ENCODE measurements around the gene TBX19. TPM values are rescaled to one million over a fixed set of nuclear protein-coding genes. Genes with fewer than 3 reads are reported as not detected.
"Not testable (repeated sequence)": the region's sequence is repeated elsewhere in the genome, so short reads cannot be mapped to it uniquely, and the experiment has no call there.

Gene TBX19
- total RNA-seq, 2 donors from 2014 or later = 1.3 to 1.7 TPM

DNA sequence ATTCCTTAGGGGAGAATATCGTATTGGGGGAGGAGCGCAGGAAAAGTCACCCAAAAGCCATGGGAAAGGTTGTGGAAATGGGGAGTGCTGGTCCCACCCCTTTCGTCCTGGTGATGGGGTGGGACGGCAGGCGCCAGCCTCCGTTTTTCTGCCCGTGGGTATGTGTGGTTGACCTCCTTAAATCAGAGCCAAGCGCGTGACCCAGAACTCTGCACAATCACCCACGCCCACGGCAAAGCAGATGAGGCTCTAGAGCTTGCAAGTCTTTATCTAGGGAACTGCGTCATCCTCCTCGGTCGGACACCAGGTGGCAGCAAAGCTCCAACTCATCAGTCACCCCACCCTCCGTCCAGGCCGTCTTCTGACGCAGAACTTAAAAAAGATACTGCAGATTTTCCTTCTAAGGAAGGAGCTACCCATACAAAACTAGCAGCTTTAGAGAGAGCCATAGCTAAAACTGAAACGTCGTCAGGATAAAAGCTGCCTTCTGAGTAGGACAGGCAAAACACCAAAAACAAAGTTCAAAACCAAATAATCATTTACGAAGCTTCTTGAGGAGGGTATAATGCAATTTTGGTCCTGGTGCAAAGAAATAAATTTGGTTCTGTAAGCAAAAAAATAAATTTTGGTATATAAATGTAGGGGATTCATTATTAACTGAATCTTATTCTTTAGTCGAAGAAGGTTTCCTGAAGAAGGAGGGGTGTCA lies 62.0 kb downstream of the TBX19 start:
- DNase-seq (peak; percentile 83 to 88), ATAC-seq (peak; percentile 99)
- intact Hi-C loops (cut with DNase I, micrococcal nuclease) = loop anchor here in 1 of 2 donors (10.0 kb wide), 2 partner anchors 92 to 772 kb away; no protein-coding TSS in a partner anchor

DNA sequence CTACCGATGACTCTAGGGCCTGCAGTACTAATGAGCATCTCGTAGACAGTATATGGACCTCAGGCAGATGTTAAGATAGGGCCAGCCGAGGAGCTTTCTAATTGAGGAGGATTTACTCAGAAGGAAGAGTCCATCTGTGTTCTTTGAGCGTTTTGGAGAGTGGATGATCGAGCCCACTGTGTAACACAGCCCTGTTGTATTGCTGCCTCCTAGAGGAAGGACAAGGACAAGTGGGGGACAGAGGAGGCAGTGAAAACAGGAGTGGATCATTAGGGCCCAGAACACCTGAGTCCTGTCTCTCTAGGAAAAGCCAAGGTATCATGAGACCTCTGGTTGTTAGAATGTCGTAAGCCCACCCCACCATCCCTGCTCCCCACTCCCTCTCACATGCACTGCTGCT lies 62.9 kb downstream of the TBX19 start:
- no peak for DNase-seq
- ATAC-seq = peak; percentile 35
- intact Hi-C loops (cut with DNase I, micrococcal nuclease) = loop anchor here in 1 of 2 donors (10.0 kb wide), 2 partner anchors 91 to 771 kb away; no protein-coding TSS in a partner anchor

DNA sequence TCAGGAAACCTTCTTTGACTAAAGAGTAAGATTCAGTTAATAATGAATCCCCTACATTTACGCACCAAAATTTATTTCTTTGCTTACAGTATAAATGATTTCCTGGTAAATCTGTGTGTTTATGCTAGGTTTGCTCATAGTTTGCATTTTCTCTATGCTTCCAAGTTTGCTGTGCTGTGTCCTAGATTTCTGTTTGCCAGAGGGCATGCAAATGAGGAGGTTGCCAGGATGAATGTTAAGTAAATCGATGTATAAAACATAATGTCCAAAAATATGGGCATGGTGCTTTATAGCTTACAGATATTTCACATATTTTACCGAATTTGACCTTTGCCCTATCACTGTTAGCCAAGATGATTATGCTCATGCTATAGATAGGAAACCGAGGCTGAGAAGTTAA lies 63.8 kb downstream of the TBX19 start:
- intact Hi-C loops (cut with DNase I, micrococcal nuclease) = loop anchor here in 1 of 2 donors (10.0 kb wide), 2 partner anchors 90 to 770 kb away; no protein-coding TSS in a partner anchor
- no peak for DNase-seq
- no peak for ATAC-seq

DNA sequence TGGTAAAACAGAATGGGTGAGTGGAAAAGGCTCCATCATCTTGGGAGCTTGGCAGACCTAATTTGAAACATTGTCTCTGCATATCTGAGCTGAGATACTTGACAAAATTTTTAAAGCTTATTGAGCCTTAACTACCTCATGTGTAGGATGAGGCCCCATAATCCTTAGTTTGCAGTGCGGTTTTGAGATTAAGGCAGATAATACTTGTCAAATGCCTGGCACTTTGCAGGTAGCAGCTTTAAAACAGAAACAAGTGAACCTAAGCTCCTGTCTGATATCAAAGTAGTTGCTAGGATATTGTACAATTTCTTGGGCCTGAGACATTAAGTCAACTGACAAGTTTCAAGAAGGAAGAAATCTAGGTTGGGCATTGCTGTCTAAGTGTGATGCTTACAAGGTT lies 65.3 kb downstream of the TBX19 start:
- no peak for DNase-seq
- no peak for ATAC-seq
- intact Hi-C loops (cut with DNase I, micrococcal nuclease) = loop anchor here in 1 of 2 donors (10.0 kb wide), 2 partner anchors 89 to 769 kb away; no protein-coding TSS in a partner anchor

DNA sequence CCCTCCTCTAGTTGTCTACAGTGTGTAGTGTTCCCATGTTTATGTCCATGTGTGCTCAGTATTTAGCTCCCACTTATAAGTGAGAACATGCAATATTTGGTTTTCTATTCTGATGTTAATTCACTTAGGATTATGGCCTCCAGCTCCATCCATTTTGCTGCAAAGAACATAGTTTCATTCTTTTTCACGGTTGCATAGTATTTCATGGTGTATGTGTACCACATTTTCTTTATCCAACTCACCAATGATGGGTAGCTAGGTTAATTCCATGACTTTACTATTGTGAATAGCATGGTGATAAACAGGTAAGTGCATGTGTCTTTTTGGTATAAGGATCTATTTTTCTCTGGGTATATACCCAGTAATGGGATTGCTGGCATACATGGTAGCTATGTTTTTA lies 67.0 kb downstream of the TBX19 start:
- intact Hi-C loops (cut with DNase I, micrococcal nuclease) = loop anchor here in 1 of 2 donors (10.0 kb wide), 2 partner anchors 87 to 767 kb away; no protein-coding TSS in a partner anchor
- DNase-seq (no peak), ATAC-seq (no peak)

DNA sequence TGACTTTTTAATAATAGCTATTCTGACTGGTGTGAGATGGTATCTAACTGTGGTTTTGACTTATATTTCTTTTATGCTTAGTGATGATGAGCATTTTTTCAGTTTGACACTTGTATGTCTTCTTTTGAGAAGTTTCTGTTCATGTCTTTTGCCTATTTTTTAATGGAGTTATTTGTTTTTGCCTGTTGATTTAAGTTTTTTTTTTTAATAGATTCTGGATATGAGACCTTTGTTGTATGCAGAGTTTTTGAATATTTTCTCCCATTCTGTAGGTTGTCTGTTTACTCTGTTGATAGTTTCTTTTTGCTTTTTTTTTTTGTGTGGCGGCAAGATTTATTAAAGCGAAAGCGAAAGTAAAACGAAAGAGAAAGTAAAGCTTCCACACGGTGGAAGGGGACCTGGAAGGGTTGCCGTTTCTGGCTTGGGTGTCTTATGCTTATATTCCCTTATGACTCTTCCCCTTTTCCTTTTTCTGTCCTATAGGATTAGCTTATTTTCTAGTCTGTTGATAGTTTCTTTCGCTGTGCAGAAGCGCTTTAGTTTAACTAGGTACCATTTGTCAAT lies 67.6 kb downstream of the TBX19 start:
- intact Hi-C loops (cut with DNase I, micrococcal nuclease) = loop anchor here in 1 of 2 donors (10.0 kb wide), 2 partner anchors 87 to 767 kb away; no protein-coding TSS in a partner anchor
- peak; percentile 56 for ATAC-seq

DNA sequence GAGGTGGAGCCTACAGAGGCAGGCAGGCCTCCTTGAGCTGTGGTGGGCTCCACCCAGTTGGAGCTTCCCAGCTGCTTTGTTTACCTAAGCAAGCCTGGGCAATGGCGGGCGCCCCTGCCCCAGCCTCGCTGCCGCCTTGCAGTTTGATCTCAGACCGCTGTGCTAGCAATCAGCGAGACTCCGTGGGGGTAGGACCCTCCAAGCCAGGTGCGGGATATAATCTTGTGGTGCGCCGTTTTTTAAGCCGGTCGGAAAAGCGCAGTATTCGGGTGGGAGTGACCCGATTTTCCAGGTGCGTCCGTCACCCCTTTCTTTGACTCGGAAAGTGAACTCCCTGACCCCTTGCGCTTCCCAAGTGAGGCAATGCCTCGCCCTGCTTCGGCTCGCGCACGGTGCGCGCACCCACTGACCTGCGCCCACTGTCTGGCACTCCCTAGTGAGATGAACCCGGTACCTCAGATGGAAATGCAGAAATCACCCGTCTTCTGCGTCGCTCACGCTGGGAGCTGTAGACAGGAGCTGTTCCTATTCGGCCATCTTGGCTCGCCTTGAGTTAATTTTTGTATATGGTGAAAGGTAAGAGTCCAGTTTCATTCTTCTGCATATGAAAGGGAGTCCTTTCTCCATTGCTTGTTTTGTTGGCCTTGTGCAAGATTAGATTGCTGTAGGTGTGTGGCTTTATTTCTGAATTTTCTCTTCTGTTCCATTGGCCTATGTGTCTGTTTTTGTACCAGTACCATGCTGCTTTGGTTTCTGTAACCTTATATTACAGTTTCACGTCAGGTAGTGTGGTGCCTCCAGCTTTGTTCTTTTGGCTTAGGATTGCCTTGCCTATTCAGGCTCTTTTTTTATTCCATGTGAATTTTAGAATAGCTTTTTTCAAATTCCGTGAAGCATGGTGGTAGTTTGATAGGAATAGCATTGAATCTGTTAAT lies 73.9 kb downstream of the TBX19 start:
- intact Hi-C loops (cut with DNase I, micrococcal nuclease); ATAC-seq; DNase-seq: not testable (repeated sequence)

More for the DNA sequence above, 67.6 kb downstream of the TBX19 start:
- no peak for DNase-seq

DNA sequence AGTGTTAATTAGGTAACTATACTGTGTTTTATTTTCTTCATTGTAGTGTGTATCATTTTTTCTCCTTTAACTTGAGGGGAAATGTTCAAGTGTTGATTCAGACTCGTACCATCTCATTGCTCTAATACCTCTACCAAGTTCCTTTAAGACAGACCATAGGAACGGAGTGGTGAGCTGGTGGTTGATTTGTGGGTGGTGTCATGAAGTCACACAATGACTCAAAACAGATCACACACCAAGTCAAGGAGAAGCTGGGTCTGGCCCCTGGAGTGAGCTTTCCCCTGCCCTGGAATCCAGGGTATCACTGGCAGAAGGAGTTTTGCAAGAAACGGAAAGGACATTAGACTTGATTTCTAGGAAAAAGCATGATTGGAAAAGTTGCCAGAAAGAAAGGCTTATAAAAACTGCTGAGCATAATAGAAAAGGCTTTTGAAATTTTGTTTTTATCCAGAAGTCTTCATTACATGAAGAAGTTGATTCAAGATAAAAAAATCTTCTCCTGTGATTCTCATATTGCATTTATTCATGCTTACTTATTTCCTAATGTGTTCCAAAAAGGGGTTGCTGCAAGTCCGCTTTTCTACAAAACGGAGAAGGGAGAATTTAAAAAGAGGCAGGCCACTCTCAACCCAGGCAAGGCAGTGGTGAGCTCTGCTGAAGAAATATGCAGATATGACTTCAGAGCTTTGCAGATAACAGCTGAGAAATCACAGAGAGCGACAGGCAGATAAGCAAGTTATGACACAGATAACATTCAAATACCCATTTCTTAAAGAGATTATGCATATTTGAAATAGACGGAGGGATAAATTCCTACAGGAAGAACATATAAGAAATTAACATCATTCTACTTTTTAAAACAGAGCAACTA lies 79.7 kb downstream of the TBX19 start:
- intact Hi-C loops (cut with DNase I, micrococcal nuclease) = no loop called here
- ATAC-seq (no peak), DNase-seq (no peak)

DNA sequence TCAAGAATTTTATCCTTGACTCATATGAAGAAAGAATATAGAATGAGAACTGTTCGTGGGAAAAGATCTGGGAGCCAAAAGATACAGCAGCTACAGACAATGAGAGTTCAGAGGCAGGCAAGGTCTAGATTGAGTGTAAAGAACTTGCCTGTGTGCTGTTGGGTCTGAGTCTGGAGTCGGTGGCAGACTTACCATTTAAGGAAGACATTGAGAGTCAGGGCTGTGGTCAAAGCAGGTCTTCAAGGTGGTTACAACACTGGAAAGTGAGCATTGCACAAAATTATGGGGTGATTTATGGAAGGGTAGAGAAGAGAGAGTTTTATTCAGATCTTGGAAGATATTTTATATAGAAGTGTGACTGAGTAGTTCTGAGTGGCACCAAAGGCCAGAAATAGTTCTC lies 80.6 kb downstream of the TBX19 start:
- intact Hi-C loops (cut with DNase I, micrococcal nuclease) = no loop called here
- DNase-seq = no peak
- no peak for ATAC-seq

DNA sequence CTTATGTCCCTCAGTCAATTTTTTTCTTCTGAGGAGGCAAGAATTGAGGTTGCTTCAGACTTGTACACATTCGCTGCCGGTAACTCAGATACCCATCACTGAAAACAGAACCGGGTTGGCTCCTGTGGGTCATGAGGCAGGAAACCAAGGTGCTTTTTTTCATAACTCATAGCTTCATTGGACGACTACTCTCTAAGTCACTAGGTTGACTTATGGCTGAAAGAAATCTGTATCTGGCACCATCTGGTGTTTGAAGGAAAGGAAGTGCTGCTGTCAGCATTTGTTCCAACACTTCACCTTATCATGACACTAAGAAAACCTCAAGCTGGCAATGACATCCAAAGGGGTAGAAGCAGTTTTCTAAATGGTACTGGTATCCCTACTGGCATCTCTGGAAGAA lies 82.3 kb downstream of the TBX19 start:
- no peak for ATAC-seq

More for the DNA sequence above, 82.3 kb downstream of the TBX19 start:
- intact Hi-C loops (cut with DNase I, micrococcal nuclease) = no loop called here
- DNase-seq = no peak

Other genes with a start within 250 kb of the TBX19 start
- 1 to 10 TPM; 3.4 to 7.2 TPM for gene GPR161, start 143.9 kb upstream of the TBX19 start, total RNA-seq
- gene TIPRL, start 101.9 kb upstream of the TBX19 start, total RNA-seq = 10 to 100 TPM; 33.5 to 36.3 TPM
- gene SFT2D2, start 54.9 kb upstream of the TBX19 start, total RNA-seq = 10 to 100 TPM; 77.9 to 83.6 TPM